Hematopoietic multipotent progenitor cell (in vitro differentiated cells): ENCODE measurements around the gene CXCL11. TPM values are rescaled to one million over a fixed set of nuclear protein-coding genes. Genes with fewer than 3 reads are reported as not detected.
A peak's percentile ranks its signal among the peaks of the same experiment; 100 is the strongest.
"Not testable (repeated sequence)": the region's sequence is repeated elsewhere in the genome, so short reads cannot be mapped to it uniquely, and the experiment has no call there.

Source experiments
- DNase-seq, 3 donors: peaks; one replicate each; pipeline ENCODE4 v3.0.0-alpha.2; 2011 to 2015; ENCODE audit warnings: low read depth in 2 of 3, low spot score in 2 of 3
- total RNA-seq: library from RNA; depleted of rRNA; stranded (reverse); fragments of >200 nt; gene quantifications from one replicate; pipeline ENCODE4 v1.2.3, GENCODE V29; 2012

CXCL11 gene
- total RNA-seq, 1 donor = 0.27 TPM

DNA sequence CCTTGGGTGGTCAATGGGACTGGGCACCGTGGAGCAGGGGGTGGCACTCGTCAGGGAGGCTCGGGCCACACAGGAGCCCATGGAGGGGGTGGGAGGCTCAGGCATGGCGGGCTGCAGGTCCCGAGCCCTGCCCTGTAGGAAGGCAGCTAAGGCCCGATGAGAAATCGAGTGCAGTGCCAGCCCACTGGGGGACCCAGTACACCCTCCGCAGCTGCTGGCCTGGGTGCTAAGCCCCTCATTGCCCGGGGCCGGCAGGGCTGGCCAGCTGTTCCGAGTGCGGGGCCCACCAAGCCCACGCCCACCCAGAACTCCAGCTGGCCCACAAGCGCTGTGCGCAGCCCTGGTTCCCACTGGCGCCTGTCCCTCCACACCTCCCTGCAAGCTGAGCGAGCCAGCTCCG lies 7.4 kb upstream of the CXCL11 start:
- DNase-seq = not testable (repeated sequence)

- not testable (repeated sequence) for DNase-seq
Measured at GRCh38 chr4:76042241-76042998, 6.5 kb upstream of the CXCL11 start.

GRCh38 chr4:76036855-76037254 lies 985 bp upstream of the CXCL11 start:
- no peak for DNase-seq

DNA sequence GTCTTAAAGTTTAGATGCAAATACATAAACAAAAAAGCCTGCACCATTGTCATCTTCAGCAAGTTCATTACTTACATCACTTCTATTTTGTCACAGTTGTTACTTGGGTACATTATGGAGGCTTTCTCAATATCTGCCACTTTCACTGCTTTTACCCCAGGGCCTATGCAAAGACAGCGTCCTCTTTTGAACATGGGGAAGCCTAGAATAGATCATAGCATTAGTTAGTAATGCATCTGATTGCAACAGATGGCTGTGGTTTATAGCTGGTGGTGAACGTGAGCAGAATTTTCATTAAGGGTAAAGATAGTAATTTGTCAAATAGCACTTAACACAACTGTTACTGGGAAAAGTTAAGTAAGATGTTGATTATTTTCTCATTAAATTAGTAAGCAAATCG lies 729 bp downstream of the CXCL11 start:
- DNase-seq = no peak

DNA sequence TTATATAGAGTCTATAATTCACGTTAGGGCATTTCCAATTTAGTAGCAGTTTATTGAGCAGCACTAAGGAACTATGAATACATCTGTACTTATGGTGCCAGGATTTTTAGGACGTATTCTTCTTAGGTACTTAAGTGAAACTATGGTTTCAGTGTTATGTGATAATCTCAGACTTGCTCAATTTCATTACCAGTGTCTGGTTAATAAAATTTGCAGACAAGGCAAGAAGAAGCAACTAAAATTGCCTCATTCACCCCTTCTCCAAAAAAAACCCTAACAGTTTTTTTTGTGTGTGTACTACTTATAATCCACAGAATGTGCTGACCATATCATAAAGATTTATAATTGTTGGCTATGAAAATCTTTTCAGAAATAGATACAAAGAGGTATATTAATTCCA lies 6.6 kb downstream of the CXCL11 start:
- DNase-seq = no peak

DNA sequence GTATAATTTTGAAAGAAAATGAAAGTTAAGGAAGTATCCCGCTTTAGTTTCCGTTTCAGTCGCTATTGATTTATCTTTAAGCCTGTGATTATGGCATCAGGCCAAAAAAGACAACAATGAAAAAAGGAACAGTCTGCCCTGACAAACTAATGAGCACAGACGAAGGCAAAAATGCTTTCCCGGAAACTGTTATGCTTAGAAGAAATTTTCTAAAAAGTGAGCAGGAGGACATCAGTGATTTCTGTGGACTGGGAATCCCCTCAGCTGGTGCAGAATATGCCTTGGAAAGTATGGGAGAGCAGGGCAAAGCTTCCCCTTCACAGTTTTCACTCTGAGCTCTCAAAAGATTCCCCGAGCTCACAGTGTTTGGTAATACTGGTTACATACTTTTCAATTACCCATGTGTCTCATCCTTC lies 7.5 kb downstream of the CXCL11 start:
- peak in 2 of 3 donors; percentile 46 to 76 for DNase-seq

GRCh38 chr4:76024065-76024464 lies 11.8 kb downstream of the CXCL11 start:
- DNase-seq = peak in 2 of 3 donors; percentile 37 to 56

- DNase-seq = peak in 2 of 3 donors; percentile 60 to 67
Measured at GRCh38 chr4:76023389-76023788, 12.5 kb downstream of the CXCL11 start, which contains the start of gene CXCL10. CXCL10 (minus strand) TSS chr4:76023497; CDS start chr4:76023431, 66 bp downstream.

DNA sequence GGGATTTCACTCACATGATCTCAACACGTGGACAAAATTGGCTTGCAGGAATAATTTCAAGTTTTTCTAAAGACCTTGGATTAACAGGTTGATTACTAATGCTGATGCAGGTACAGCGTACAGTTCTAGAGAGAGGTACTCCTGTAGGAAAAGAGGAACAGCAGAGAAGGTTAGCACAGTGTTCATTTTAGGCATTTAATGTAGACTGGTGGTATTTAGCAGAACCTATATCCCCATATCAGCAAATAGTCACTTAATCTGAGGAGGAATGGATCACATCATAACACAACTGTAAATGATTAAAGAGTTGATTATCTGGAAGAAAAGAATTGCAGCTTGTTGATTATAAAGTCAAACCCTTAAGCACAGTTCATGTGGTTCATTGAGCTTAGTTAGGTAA lies 13.2 kb downstream of the CXCL11 start:
- DNase-seq = no peak

- no peak for DNase-seq
Measured at GRCh38 chr4:76022031-76022430, 13.8 kb downstream of the CXCL11 start.

- DNase-seq = no peak
Measured at GRCh38 chr4:76017056-76017686, 18.7 kb downstream of the CXCL11 start.

DNA sequence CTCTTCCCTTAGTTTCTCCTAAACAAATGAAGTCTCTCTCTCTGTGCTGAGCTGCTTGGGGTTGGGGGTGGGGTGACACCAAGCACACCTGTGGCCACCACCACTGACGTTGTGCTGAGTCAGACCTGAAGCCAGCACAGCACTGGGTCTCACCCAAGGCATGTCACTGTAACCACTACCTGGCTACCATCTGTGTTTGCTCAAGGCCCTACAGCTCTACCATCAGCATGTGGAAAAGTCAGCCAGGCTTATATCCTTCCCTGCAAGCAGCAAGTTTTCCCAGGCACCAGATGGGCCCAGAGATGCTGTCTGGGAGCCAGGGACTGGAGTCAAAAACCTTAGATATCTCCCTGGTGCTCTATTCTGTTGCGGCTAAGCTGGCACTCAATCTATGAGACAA lies 19.5 kb downstream of the CXCL11 start:
- no peak for DNase-seq

DNA sequence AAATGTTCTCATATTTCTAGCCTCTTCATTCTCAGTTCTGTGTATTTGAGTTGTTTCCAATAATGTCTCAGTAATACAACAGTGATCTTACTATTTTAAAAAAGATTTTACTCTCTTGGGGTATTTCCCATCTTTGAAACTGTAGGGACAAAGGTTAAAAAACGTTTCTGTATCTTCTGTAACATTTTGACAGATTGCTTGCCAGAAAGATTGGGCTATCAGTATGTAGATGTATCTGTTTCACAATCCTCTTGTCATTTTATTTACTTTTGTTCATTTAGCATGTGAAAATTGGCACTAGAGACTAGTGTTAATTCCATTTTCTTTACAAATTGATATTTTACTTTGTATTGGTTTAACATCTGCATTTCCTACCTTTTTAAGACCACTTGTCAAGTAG lies 22.3 kb downstream of the CXCL11 start:
- DNase-seq = no peak

GRCh38 chr4:76012388-76012801 lies 23.5 kb downstream of the CXCL11 start:
- DNase-seq = no peak

GRCh38 chr4:76011700-76012387 lies 24.0 kb downstream of the CXCL11 start:
- peak in 1 of 3 donors; percentile 33 for DNase-seq

- no peak for DNase-seq
Measured at GRCh38 chr4:76011018-76011670, 24.7 kb downstream of the CXCL11 start.

DNA sequence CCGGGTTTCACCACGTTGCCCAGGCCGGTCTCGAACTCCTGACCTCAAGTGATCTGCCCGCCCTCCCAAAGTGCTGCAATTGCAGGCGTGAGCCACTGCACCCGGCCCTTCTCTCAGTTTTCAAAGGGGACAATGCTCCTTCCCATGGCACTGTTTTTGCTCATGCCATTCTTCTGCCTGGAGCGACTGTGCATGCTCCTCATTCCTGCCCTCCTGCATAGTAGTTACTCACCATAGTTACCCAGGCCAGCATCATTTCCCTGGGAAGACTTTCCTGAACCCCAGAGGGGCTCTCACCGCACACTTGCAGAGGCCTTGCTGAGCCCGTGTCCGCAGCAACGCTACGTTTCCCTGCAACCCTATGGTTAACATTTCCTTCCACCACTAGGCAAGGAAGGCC lies 25.3 kb downstream of the CXCL11 start:
- no peak for DNase-seq

DNA sequence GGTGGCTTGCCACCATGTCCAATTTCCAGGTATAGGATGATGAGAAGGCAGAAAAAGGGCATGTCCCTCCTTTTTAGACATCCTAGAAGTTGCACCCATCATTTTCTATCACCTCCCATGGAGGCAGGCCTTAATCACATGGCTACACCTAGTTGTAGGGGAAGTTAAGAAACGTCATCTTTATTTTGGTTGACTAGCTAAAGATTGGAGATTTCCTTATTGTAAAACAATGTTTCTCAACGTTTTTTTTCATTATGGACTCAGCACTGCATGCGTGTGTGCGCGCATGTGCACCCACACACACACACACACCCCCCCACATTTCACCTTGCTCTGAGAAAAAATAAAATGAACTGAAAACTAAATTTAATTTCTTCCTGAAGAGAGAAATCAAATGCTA lies 26.6 kb downstream of the CXCL11 start:
- DNase-seq = no peak

GRCh38 chr4:76007089-76007862 lies 28.6 kb downstream of the CXCL11 start, which contains the start of gene CXCL9:
CXCL9 (minus strand) TSS chr4:76007509; CDS start chr4:76007449, 60 bp downstream.
- DNase-seq = no peak

GRCh38 chr4:76003620-76004019 lies 32.2 kb downstream of the CXCL11 start:
- DNase-seq = no peak
